Lower leg skin (tissue), 3 donors: ENCODE results near the gene RNF212.

Source experiments
- CTCF ChIP-seq, 3 donors: fragments of 450-650 bp; IDR thresholded peaks; one replicate each; pipeline ENCODE4 v1.5.1; 2016; ENCODE audit warnings: antibody characterized with exemption in 3 of 3, mild to moderate bottlenecking in 3 of 3, moderate library complexity in 2 of 3
- POLR2A ChIP-seq, 2 donors: fragments of 450-650 bp; IDR thresholded peaks; one replicate each; pipeline ENCODE4 v1.6.1; 2016 to 2017; ENCODE audit warnings: antibody characterized with exemption in 2 of 2, mild to moderate bottlenecking in 1 of 2, moderate library complexity in 1 of 2

GRCh38 chr4:1098311-1098925, 14.9 kb downstream of the RNF212 start:
- TF ChIP-seq CTCF (IDR thresholded peaks at IDR 0.05) = no peak
- no peak for TF ChIP-seq POLR2A (IDR thresholded peaks at IDR 0.05)
